OCI-LY1 (cell line): ENCODE results near the gene GZF1.

Source experiments
- CTCF ChIP-seq: fragments of 200-600 bp; sonication (generic), shearing (Covaris generic); IDR thresholded peaks from 2 replicates; pipeline ENCODE4 v1.5.1; 2017; ENCODE audit warnings: mild to moderate bottlenecking, antibody characterized with exemption, low read length, moderate library complexity, mixed read lengths
- EZH2 ChIP-seq: fragments of 200-600 bp; sonication (generic), shearing (Covaris generic); IDR thresholded peaks from 2 replicates; pipeline ENCODE4 v1.8.0; 2017; ENCODE audit warnings: borderline replicate concordance, mixed run types, mild to moderate bottlenecking, antibody characterized with exemption, low read length, moderate library complexity, mixed read lengths

DNA sequence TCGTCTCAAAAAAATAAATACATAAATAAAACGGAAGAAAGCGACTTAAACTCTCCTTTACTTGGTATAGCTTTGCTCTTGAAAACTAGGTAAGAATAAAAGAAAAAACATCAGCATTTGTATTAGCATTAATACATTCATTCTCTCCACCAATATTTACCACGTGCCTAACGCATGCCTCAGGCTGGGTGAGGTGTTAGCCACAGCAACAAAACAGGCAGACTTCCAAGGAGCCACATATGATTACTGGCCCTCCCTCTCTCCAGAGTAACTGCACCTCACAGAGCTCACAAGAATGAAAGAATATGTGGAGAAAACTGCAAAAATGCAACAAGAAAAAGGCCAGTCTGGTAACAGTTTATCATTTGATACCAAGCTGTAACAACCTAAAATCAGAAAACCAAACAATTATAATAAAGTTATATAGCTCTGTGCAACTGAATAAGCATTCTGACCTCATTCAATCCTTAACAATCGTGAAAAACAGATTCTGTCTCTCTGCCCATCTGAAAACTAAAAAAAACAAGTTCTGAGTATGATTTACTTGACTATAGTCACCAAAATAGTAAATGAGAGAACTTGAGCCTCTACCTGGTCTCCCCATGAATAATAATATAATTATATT lies 54.1 kb downstream of the GZF1 start:
- TF ChIP-seq CTCF (no peak), EZH2 (no peak)
